K562 (cell line): ENCODE data around the gene DPP9. TPM values are rescaled to one million over a fixed set of nuclear protein-coding genes. Genes with fewer than 3 reads are reported as not detected.
A peak's percentile ranks its signal among the peaks of the same experiment; 100 is the strongest.

ENCODE experiments used
- ATAC-seq: fragments of 200-7000 bp; cut with Tn5 transposase; 3 replicates; pipeline ENCODE4 v1.9.1; 2020; ENCODE audit warnings: moderate library complexity
- BruUV-seq: library from RNA; stranded (reverse); fragments of 400-500 nt; replicated peaks from 2 replicates; lab custom pipeline; 2021; lab: Mats Ljungman, UMichigan
- CTCF ChIA-PET: fragments of 300-600 bp; formaldehyde crosslinking; extraction: SDS; loops from one replicate; lab custom pipeline; 2021; ENCODE audit warnings: low intra/inter-chr PET ratio; lab: Yijun Ruan, JAX
- POLR2A ChIA-PET: fragments of 300-600, 350-650 bp; sonication (Branson Sonifier 250); formaldehyde crosslinking; extraction: SDS; loops from one replicate; lab custom pipeline; 2021; ENCODE audit warnings: antibody characterized with exemption, inconsistent platforms; lab: Yijun Ruan, JAX
- DNase-seq, 4 experiments: peaks; one replicate each; pipeline versions ENCODE4 v3.0.0 to v3.0.0-alpha.2; 2011 to 2018; ENCODE audit warnings: low spot score in 3 of 4, mixed read lengths in 3 of 4; ENCODE audit errors: extremely low read depth in 1 of 4
- FAIRE-seq: peaks from 2 replicates; lab custom pipeline; 2011; peaks lifted over from hg19 to GRCh38; lab: Jason Lieb, UNC
- H2AFZ ChIP-seq: 2 replicates; pipeline ENCODE4 v1.6.0; 2011; ENCODE audit warnings: low read depth, low read length, control low read depth, inconsistent platforms
- H3K27ac ChIP-seq: fragments of 200-600 bp; 3 replicates; pipeline ENCODE4 v1.8.0; 2011; ENCODE audit warnings: low read depth, mild to moderate bottlenecking, control low read depth, inconsistent platforms, low read length, moderate library complexity, mixed read lengths; ENCODE audit errors: extremely low read depth
- H3K27me3 ChIP-seq, 2 experiments: fragments of 300-600 bp in 1 of 2; 2 replicates in 1 of 2; 3 replicates in 1 of 2; pipeline versions ENCODE4 v1.6.0 to v1.8.0; 2011; ENCODE audit warnings: inconsistent platforms in 2 of 2, low read length in 2 of 2, mild to moderate bottlenecking in 1 of 2, mixed read lengths in 1 of 2, moderate library complexity in 1 of 2; ENCODE audit not compliant: control insufficient read depth in 2 of 2, insufficient read depth in 2 of 2
- H3K36me3 ChIP-seq: fragments of 300-600 bp; 3 replicates; pipeline ENCODE4 v1.8.0; 2011; ENCODE audit warnings: mild to moderate bottlenecking, low read length, inconsistent platforms; ENCODE audit not compliant: control insufficient read depth, insufficient read depth
- H3K4me1 ChIP-seq, 2 experiments: fragments of 200-600 bp in 1 of 2; replicated peaks in 1 of 2; 2 replicates in 1 of 2; 3 replicates in 1 of 2; pipeline versions ENCODE4 v1.5.1 to v1.8.0; 2011; ENCODE audit warnings: inconsistent platforms in 2 of 2, low read length in 2 of 2, mild to moderate bottlenecking in 1 of 2, mixed read lengths in 1 of 2, moderate library complexity in 1 of 2; ENCODE audit not compliant: control insufficient read depth in 2 of 2, insufficient read depth in 2 of 2
- H3K4me2 ChIP-seq: 2 replicates; pipeline ENCODE4 v1.6.1; 2011; ENCODE audit warnings: low read length, control low read depth, inconsistent platforms, mixed read lengths; ENCODE audit not compliant: insufficient read depth
- H3K4me3 ChIP-seq: fragments of 200-600 bp; sonication (generic), shearing (Covaris generic); 2 replicates; pipeline ENCODE4 v1.5.1; 2016; ENCODE audit warnings: control low read depth, inconsistent platforms
- H3K79me2 ChIP-seq: fragments of 200-600 bp; 3 replicates; pipeline ENCODE4 v1.8.0; 2011; ENCODE audit warnings: low read length, inconsistent platforms; ENCODE audit not compliant: control insufficient read depth, insufficient read depth
- H3K9ac ChIP-seq, 2 experiments: 2 replicates each; pipeline versions ENCODE4 v1.6.0 to v1.6.1; 2011; ENCODE audit warnings: low read depth in 2 of 2, low read length in 2 of 2, control low read depth in 1 of 2, inconsistent platforms in 1 of 2, mild to moderate bottlenecking in 1 of 2, mixed read lengths in 1 of 2; ENCODE audit not compliant: insufficient read depth in 1 of 2
- H3K9me1 ChIP-seq: one replicate; pipeline ENCODE4 v1.6.0; 2011; ENCODE audit warnings: inconsistent platforms, mild to moderate bottlenecking, low read length, moderate library complexity; ENCODE audit not compliant: control insufficient read depth, insufficient read depth
- H3K9me3 ChIP-seq: replicated peaks from 2 replicates; pipeline ENCODE4 v1.5.1; 2011; ENCODE audit warnings: low read depth, low read length, inconsistent platforms; ENCODE audit not compliant: control insufficient read depth, insufficient read depth
- H4K20me1 ChIP-seq: replicated peaks from 2 replicates; pipeline ENCODE4 v1.6.1; 2011; ENCODE audit warnings: low read length, inconsistent platforms, mixed read lengths; ENCODE audit not compliant: control insufficient read depth, insufficient read depth
- SIN3A ChIP-seq, 2 experiments: fragments of 150-350 bp in 1 of 2; IDR thresholded peaks; 2 replicates each; pipeline ENCODE4 v1.6.1; 2011 to 2016; ENCODE audit warnings: borderline replicate concordance in 2 of 2, low read depth in 2 of 2, low read length in 2 of 2, mild to moderate bottlenecking in 2 of 2, moderate library complexity in 2 of 2; ENCODE audit not compliant: control insufficient read depth in 1 of 2
- WGBS: fragments of 100-300 bp; shearing (Covaris generic); methylation state at CpG from one replicate; pipeline ENCODE4 v1.1.6; 2016; ENCODE audit warnings: low coverage, mixed read lengths; ENCODE audit not compliant: insufficient coverage; ENCODE audit errors: missing lambda C conversion rate; 5-methylcytosine and 5-hydroxymethylcytosine counted together
- in situ Hi-C: fragments of 300-500 bp; cut with MboI; formaldehyde crosslinking; loops from 4 replicates; pipeline ENCODE4 v1.15.0; 2018; ENCODE audit warnings: inconsistent platforms, mixed read lengths
- intact Hi-C: fragments of 100-400 bp; cut with micrococcal nuclease; formaldehyde crosslinking; loops from 2 replicates; pipeline ENCODE4 v1.14.2; 2022
- polyA plus RNA-seq, 8 experiments: library from polyadenylated mRNA; depleted of rRNA in 4 of 8; stranded (reverse) in 5 of 8; unstranded in 3 of 8; fragments of >200 nt; fragmentation: Nextera tagmentation in 2 of 8; fragmentation: Illumina TruSeq in 1 of 8; extraction: Ambion mirVana in 2 of 8; extraction: Trizol in 1 of 8; gene quantifications; 2 replicates each; pipeline versions ENCODE4 v1.2.1 to v1.2.3, GENCODE V29; 2011 to 2014; ENCODE audit warnings: inconsistent platforms in 1 of 8, missing spikeins in 1 of 8
- total RNA-seq, 7 experiments: library from RNA; depleted of rRNA in 6 of 7; stranded (reverse); fragments of >200 nt in 6 of 7; fragmentation: Illumina TruSeq in 2 of 7; extraction: Trizol in 2 of 7; gene quantifications; 2 replicates each; pipeline versions ENCODE4 v1.2.1 to v1.2.3, GENCODE V29; 2011 to 2021; ENCODE audit warnings: low replicate concordance in 1 of 7
- TF ChIP-seq, protein P1 (sequence below), 3 experiments: IDR thresholded peaks in 2 of 3; conservative IDR thresholded peaks in 1 of 3; 2 replicates each; pipeline ENCODE4 v1.5.1; 2011 to 2012; ENCODE audit warnings: low read length in 3 of 3, mild to moderate bottlenecking in 3 of 3, control low read depth in 2 of 3, improper control_type of control experiment in 1 of 3, inconsistent platforms in 1 of 3, low read depth in 1 of 3, mixed read lengths in 1 of 3, moderate library complexity in 1 of 3; ENCODE audit not compliant: insufficient read depth in 2 of 3

Gene DPP9
- total and polyA plus RNA-seq, 9 of the 15 experiments (the other 6 are each of a cell fraction or from before 2014, with no cell fraction given) = 0.90 to 66.7 (median 24.5) TPM

DNA sequence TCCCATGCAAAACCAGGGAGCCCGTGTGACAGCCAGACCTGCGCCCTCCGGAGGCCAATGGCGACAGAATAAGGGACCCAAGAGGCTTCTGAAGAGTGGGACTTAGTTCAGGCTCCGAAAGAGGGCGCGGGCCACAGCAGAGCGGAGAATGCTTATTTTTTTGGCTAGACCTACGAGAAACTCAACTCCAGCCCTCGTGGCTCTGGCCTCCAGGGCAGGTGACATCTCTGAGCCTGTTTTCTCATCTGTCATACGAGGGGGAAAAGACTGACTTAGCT lies 23.0 kb downstream of the DPP9 start:
- Histone ChIP-seq H3K4me1 (peaks cover 0 to 13% of the 10 kb centered on the region in 2 experiments; a peak in 1 of 5 replicates), H3K27me3 (no peaks in the 10 kb centered on the region), H4K20me1 (no peaks in the 10 kb centered on the region), H3K9me1 (no peaks in the 10 kb centered on the region), H3K9ac (no peak overlapping the region), H3K9me3 (no peaks in the 10 kb centered on the region), H3K27ac (no peak overlapping the region), H3K79me2 (no peaks in the 10 kb centered on the region), H3K4me3 (no peak overlapping the region), H3K4me2 (no peak overlapping the region), H3K36me3 (peaks cover 87% of the 10 kb centered on the region; the same call in 2 of the 3 replicates), H2AFZ (no peak overlapping the region)
- TF ChIP-seq, protein P1, sequence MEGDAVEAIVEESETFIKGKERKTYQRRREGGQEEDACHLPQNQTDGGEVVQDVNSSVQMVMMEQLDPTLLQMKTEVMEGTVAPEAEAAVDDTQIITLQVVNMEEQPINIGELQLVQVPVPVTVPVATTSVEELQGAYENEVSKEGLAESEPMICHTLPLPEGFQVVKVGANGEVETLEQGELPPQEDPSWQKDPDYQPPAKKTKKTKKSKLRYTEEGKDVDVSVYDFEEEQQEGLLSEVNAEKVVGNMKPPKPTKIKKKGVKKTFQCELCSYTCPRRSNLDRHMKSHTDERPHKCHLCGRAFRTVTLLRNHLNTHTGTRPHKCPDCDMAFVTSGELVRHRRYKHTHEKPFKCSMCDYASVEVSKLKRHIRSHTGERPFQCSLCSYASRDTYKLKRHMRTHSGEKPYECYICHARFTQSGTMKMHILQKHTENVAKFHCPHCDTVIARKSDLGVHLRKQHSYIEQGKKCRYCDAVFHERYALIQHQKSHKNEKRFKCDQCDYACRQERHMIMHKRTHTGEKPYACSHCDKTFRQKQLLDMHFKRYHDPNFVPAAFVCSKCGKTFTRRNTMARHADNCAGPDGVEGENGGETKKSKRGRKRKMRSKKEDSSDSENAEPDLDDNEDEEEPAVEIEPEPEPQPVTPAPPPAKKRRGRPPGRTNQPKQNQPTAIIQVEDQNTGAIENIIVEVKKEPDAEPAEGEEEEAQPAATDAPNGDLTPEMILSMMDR (IDR thresholded peaks at IDR 0.05 in 2 of 3, conservative IDR thresholded peaks at IDR 0.05 in 1 of 3; ENCODE audit: insufficient read depth in 2 of 3, low read depth in 1 of 3, low read length in 3 of 3) = peak in 1 of 3 experiments; percentile 21; a peak in 1 of 6 replicates
- no peak for TF ChIP-seq SIN3A (IDR thresholded peaks at IDR 0.05; ENCODE audit: borderline replicate concordance in 2 of 2, control insufficient read depth in 1 of 2, low read depth in 2 of 2, low read length in 2 of 2)
- WGBS = 88% methylated on average over 11 of the region's 11 CpGs
- ATAC-seq = peak; percentile 46; the same call in 1 of the 3 replicates
- in situ Hi-C loops = no loop called here
- FAIRE-seq = no peak
- peak in 1 of 4 experiments; percentile 32 for DNase-seq
- ChIA-PET CTCF (no interaction called here), POLR2A (no interaction called here)
- intact Hi-C loops = no loop called here
- BruUV-seq = no TSS peak
